HG03196 (cell line): Measurements from ENCODE around the gene PPEF1.
"Not testable (repeated sequence)": the region's sequence is repeated elsewhere in the genome, so short reads cannot be mapped to it uniquely, and the experiment has no call there.

Experiments
- ATAC-seq: cut with Tn5 transposase; IDR thresholded peaks from one replicate; pipeline ENCODE4 v1.9.1; 2021; ENCODE audit not compliant: unreplicated experiment

Gene PPEF1

GRCh38 chrX:18701621-18702361, 5.7 kb upstream of the PPEF1 start:
- no peak for ATAC-seq

DNA sequence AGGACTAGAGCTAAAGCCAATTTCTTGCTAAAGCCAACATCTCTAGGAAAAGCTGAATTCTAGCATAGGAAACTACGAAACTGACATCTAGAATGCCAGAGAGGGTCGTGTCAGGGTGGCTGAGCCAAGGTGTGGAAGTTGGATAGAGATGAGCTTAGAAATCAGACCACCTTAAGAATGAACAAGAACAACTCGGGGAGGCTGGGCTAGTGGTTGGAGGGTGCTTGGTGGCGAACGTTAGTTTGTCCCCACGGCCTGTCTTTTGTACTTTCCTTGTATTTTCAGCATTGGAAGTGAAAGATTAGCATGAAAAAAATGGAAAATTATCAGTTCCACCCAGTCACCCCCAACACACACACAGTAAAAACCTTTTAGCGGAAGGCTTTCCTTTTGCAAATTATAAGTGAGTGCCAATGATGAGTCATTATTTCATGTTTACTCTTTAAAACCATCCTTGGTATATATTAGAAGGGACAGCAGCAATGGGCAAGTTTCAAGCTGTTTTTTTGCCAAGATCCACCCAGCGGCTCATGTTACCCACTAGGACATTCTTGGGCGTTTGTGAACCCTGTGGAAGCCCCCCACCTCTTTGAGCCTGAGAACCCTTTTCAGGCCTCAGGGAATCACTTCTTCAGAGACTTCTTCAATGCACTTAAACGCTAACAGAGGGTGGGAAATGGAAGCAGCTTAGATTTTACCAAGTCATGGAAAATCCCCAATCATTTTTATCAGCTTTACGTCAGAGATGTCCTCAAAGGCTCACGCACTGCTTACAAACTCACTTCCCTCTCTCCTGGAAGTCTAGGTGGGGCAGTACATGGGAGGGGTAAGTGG, 4.9 kb upstream of the PPEF1 start:
- no peak for ATAC-seq

- ATAC-seq, result no peak
Observed at GRCh38 chrX:18709833-18710232, 2.4 kb downstream of the PPEF1 start.

DNA sequence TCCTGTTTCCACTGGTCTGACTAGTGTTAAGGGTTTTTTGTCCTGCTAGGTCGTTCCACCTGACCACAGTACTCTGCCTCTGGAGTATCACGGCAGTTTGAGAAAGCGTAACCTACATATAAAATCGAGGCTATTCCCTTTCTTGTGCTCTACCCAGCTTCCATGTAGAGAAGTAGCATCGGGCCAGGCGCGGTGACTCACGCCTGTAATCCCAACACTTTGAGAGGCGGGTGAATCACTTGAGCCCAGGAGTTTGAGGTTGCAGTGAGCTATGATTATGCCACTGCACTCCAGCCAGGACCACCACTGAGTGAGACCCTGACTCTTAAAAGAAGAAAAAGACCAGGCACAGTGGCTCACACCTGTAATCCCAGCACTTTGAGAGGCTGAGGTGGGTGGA, 7.5 kb downstream of the PPEF1 start:
- ATAC-seq, result no peak

GRCh38 chrX:18719852-18720251, 12.4 kb downstream of the PPEF1 start:
- ATAC-seq, result no peak

DNA sequence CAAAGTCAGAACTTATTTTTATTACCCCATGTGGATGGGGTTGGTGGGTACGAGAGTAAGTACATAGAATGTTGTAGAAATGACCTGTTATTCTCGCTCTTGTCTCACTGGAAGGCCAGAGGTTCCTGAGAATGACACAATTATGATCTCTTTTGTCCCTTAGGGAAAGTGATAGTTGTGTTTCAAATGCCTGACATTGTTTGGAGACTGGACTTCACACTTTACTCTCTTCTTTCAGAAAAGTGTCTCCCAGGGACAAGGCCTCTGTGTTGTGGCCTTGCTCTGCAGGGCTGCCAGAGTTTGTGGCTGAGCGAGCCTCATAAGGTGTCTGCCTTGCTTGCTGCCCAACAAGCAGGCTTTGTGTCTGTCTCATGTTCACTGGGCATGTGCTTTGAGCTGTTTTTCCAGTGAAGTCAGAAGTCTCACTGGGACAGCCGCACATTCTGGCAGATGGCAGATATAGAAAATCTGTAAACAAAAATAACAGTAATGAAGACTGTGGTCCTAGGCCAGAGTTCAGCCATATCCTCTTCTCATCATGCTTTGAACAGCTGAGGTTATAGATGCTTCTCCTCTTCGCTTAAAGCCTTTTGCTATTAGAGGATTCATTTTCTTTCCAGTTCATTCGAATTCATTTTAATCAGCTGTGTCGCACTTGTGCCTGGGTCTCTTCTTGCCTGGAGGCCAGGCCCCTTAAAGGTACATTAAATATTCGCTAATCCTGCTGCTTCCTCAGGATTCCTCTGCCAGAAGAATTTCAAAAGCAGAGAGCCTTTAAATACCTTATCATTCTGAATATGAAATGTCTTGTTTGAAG, 14.4 kb downstream of the PPEF1 start:
- ATAC-seq, result no peak

GRCh38 chrX:18722500-18723071, 15.1 kb downstream of the PPEF1 start:
- ATAC-seq, result no peak

DNA sequence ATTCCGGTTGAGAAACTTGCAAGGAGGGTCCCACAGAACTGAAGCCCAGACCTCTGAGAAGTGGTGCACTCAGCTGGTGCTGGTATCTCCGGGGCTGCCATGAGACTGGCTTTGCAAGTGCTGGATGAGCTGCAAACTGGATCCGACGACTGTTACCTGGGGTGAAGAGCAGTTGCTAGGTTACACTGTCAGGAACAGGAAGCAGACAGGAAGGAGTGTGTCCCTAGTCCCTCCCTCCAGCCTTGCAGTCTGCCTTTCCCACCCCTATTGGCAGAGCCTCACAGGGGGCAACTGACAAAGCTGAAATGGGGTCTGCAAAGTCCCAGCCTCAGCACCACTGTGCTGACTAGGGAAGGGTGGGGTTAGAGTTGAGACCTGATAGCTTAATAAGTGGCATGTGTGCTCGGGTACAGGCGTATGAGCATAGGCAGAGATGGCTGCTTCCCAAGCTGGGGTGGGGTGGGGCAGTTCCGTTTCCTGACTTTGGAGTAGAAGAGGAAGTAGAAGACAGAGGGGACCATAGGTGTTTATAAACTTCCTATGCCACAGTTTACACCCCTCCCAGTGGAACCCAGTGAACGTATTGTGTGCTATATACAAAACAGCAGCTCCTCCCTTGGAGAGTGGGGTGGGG, 18.0 kb downstream of the PPEF1 start:
- ATAC-seq, result no peak

- ATAC-seq, result no peak
Observed at GRCh38 chrX:18733287-18733686, 25.8 kb downstream of the PPEF1 start.

GRCh38 chrX:18739609-18740008, 32.2 kb downstream of the PPEF1 start:
- not testable (repeated sequence) for ATAC-seq

GRCh38 chrX:18748499-18748898, 41.1 kb downstream of the PPEF1 start:
- no peak for ATAC-seq

DNA sequence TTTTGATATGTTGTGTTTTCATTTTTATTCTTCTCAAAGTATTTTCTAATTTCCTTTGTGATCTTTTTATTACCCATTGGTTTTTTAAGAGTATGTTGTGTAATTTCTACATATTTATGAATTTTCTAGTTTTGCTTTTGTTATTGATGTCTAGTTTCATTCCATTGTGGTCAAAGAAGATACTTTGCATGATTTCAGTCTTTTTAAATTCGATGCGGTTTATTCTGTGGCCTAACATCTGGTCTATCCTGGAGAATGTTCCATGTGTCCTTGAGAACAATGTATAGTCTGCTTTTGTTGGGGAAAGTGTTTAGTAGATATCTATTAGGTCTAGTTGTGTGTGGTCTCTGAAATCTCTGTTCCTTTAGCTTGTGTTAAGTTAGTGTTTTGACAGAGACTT, 46.2 kb downstream of the PPEF1 start:
- no peak for ATAC-seq

- ATAC-seq, result no peak
Observed at GRCh38 chrX:18755651-18756050, 48.2 kb downstream of the PPEF1 start.

GRCh38 chrX:18757956-18758932, 50.8 kb downstream of the PPEF1 start:
- ATAC-seq, result no peak

DNA sequence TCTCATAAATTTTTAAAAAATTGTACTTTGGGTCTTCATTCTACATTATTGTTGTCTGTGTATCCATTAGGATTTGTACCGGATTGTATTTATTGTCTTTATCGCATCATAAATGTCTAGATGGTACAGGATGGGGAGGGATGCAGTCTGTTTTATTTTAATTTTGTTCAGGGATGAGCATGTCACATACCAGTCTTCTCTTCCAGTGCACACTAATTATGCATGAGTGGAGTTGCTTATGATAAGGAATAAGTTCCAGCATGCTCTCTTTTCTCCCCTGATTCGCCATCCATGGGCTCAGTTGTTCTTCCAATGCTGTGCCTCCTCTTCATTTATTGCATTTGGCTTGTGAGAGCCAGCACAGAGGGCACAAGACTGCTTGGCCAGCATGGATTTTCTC, 54.3 kb downstream of the PPEF1 start:
- ATAC-seq, result no peak

- ATAC-seq, result not testable (repeated sequence)
Observed at GRCh38 chrX:18763106-18763505, 55.7 kb downstream of the PPEF1 start.

DNA sequence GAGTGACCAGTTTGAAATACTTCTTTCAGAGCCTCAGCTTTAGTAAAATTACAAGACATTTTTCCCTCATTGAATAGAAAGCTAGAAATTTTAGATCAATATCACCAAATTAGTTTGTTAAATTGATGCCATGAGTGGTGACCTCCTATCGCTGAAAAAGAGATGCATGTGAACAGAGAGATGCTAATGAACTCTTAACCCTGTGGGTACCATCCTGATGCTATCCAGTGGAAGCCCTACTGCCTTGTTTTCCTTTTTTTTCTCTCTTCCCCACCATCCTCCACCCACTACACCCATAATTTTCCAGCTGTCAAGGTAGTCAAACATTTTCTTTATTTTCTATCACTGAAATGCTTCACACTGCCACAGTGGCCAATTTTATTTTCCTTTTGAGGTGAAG, 61.9 kb downstream of the PPEF1 start:
- no peak for ATAC-seq

DNA sequence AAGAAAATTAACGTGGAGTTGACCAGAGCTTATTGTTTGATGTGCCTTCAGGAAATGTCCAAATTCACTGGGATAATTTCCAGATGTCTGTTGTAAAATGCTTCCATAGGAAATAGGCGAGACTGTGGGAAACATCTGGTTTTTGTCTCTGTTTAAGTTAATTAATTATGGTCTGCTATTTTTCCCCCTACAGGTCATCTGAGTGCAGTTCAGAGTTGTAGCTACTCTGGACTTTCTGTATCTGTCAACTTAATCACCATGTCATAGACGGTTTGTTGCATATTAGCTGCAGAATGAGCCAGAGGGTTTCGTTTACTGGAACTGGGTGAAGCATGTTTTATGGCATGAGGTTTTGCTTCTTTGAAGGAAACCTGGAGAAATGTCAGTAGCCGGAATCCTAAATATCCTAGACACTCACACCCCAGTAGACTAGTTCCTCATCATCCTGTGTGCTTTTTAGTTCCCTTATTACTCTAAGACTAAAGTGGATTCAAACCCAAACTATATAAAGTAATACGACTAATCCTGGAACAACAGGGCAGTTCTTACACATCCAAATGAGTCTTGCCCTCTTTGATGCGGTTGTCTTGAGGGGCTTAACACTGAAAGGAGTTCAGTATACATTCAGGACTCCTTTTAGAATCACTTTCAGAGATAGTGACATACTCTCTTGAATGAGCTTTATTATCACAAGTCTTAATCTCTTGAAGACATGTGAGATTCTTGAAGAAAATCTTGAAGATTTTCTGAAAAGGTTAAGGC, 62.5 kb downstream of the PPEF1 start:
- ATAC-seq, result no peak

- no peak for ATAC-seq
Observed at GRCh38 chrX:18789916-18790315, 82.5 kb downstream of the PPEF1 start.
